IMR-90 (cell line): ENCODE data around the gene NOX3. TPM values are rescaled to one million over a fixed set of nuclear protein-coding genes. Genes with fewer than 3 reads are reported as not detected.

ENCODE experiments used
- ATAC-seq: fragments of 200-7000 bp; cut with Tn5 transposase; 2 replicates; pipeline ENCODE4 v1.9.1; 2020; ENCODE audit warnings: low read depth, mild to moderate bottlenecking, moderate library complexity
- BruUV-seq: library from RNA; stranded (reverse); fragments of 400-500 nt; replicated peaks from 2 replicates; lab custom pipeline; 2021; lab: Mats Ljungman, UMichigan
- CTCF ChIA-PET: fragments of 300-600 bp; formaldehyde crosslinking; extraction: SDS; loops from one replicate; lab custom pipeline; 2021; ENCODE audit warnings: antibody characterized with exemption; lab: Yijun Ruan, JAX
- POLR2A ChIA-PET: fragments of 300-600 bp; sonication (Branson Sonifier 250); formaldehyde crosslinking; loops from one replicate; lab custom pipeline; 2022; ENCODE audit warnings: antibody characterized with exemption; ENCODE audit not compliant: unreplicated experiment; lab: Charles Lee
- DNase-seq: peaks from one replicate; pipeline ENCODE4 v3.0.0; 2013
- H2AFZ ChIP-seq: replicated peaks from 2 replicates; pipeline ENCODE3; 2013; ENCODE audit warnings: low read length, mild to moderate bottlenecking; ENCODE audit not compliant: poor library complexity
- H2AK5ac ChIP-seq: 2 replicates; pipeline ENCODE4 v1.6.1; 2013; ENCODE audit warnings: low read depth, low read length, inconsistent platforms
- H2AK9ac ChIP-seq: replicated peaks from 2 replicates; pipeline ENCODE3; 2013; ENCODE audit warnings: mild to moderate bottlenecking, low read depth, low read length, moderate library complexity; ENCODE audit not compliant: poor library complexity
- H2BK120ac ChIP-seq: 2 replicates; pipeline ENCODE4 v1.6.1; 2013; ENCODE audit warnings: low read depth, low read length, inconsistent platforms
- H2BK15ac ChIP-seq: 3 replicates; pipeline ENCODE4 v1.6.1; 2013; ENCODE audit warnings: low read depth, low read length, inconsistent platforms
- H2BK20ac ChIP-seq: 2 replicates; pipeline ENCODE4 v1.6.1; 2013; ENCODE audit warnings: low read depth, mild to moderate bottlenecking, inconsistent platforms, low read length, moderate library complexity
- H2BK5ac ChIP-seq: 2 replicates; pipeline ENCODE4 v1.6.1; 2013; ENCODE audit warnings: mild to moderate bottlenecking, low read depth, low read length, inconsistent platforms; ENCODE audit not compliant: poor library complexity, severe bottlenecking
- H3K14ac ChIP-seq: replicated peaks from 2 replicates; pipeline ENCODE4 v1.6.1; 2013; ENCODE audit warnings: low read depth, low read length, inconsistent platforms
- H3K18ac ChIP-seq: 2 replicates; pipeline ENCODE4 v1.6.1; 2013; ENCODE audit warnings: low read depth, low read length, control low read depth
- H3K23ac ChIP-seq: 2 replicates; pipeline ENCODE4 v1.6.1; 2013; ENCODE audit warnings: low read depth, low read length, inconsistent platforms
- H3K27ac ChIP-seq: 2 replicates; pipeline ENCODE4 v1.5.1; 2013; ENCODE audit warnings: mild to moderate bottlenecking, control low read depth, low read length; ENCODE audit not compliant: insufficient read depth
- H3K27me3 ChIP-seq: 2 replicates; pipeline ENCODE4 v1.6.1; 2013; ENCODE audit warnings: low read length; ENCODE audit not compliant: control insufficient read depth, insufficient read depth
- H3K36me3 ChIP-seq: 2 replicates; pipeline ENCODE4 v1.6.1; 2013; ENCODE audit warnings: low read length, mixed read lengths; ENCODE audit not compliant: control insufficient read depth, insufficient read depth
- H3K4ac ChIP-seq: 2 replicates; pipeline ENCODE4 v1.6.1; 2013; ENCODE audit warnings: low read depth, low read length, inconsistent platforms
- H3K4me1 ChIP-seq: 2 replicates; pipeline ENCODE4 v1.6.1; 2013; ENCODE audit warnings: low read length, mixed read lengths; ENCODE audit not compliant: control insufficient read depth, insufficient read depth
- H3K4me2 ChIP-seq: 2 replicates; pipeline ENCODE4 v1.6.1; 2013; ENCODE audit warnings: low read depth, mild to moderate bottlenecking, control low read depth, low read length, moderate library complexity
- H3K4me3 ChIP-seq: 2 replicates; pipeline ENCODE4 v1.5.1; 2013; ENCODE audit warnings: low read depth, mild to moderate bottlenecking, control low read depth, low read length, moderate library complexity; ENCODE audit not compliant: insufficient read depth
- H3K56ac ChIP-seq: 2 replicates; pipeline ENCODE4 v1.6.1; 2013; ENCODE audit warnings: low read length, inconsistent platforms; ENCODE audit not compliant: insufficient read depth; ENCODE audit errors: extremely low read depth
- H3K79me1 ChIP-seq, 2 experiments: 2 replicates each; pipeline ENCODE4 v1.6.1; 2013; ENCODE audit warnings: low read length in 2 of 2, inconsistent platforms in 1 of 2, low read depth in 1 of 2
- H3K9ac ChIP-seq: 2 replicates; pipeline ENCODE4 v1.6.1; 2013; ENCODE audit warnings: low read depth, low read length, control low read depth
- H3K9me1 ChIP-seq: 2 replicates; pipeline ENCODE4 v1.6.1; 2013; ENCODE audit warnings: low read length, inconsistent platforms; ENCODE audit not compliant: insufficient read depth
- H3K9me3 ChIP-seq: 2 replicates; pipeline ENCODE4 v1.6.1; 2013; ENCODE audit warnings: low read length; ENCODE audit not compliant: control insufficient read depth, insufficient read depth
- H4K20me1 ChIP-seq: 2 replicates; pipeline ENCODE4 v1.6.1; 2013; ENCODE audit warnings: low read length, inconsistent platforms; ENCODE audit not compliant: insufficient read depth
- H4K5ac ChIP-seq: 2 replicates; pipeline ENCODE4 v1.6.1; 2013; ENCODE audit warnings: mild to moderate bottlenecking, low read depth, low read length, control low read depth
- H4K8ac ChIP-seq, 2 experiments: 2 replicates each; pipeline ENCODE4 v1.6.1; 2013; ENCODE audit warnings: low read depth in 2 of 2, low read length in 2 of 2, control low read depth in 1 of 2, inconsistent platforms in 1 of 2
- H4K91ac ChIP-seq: 2 replicates; pipeline ENCODE4 v1.6.1; 2013; ENCODE audit warnings: low read depth, low read length, inconsistent platforms; ENCODE audit not compliant: insufficient read depth
- MXI1 ChIP-seq: IDR thresholded peaks from 2 replicates; pipeline ENCODE4 v1.6.1; 2012; ENCODE audit warnings: low read depth, mild to moderate bottlenecking, low read length, moderate library complexity, borderline replicate concordance
- NFE2L2 ChIP-seq: fragments of 150-350 bp; IDR thresholded peaks from 2 replicates; pipeline ENCODE4 v1.6.1; 2016; ENCODE audit warnings: low read depth, mild to moderate bottlenecking, low read length
- RAD21 ChIP-seq: IDR thresholded peaks from 2 replicates; pipeline ENCODE4 v1.6.1; 2012; ENCODE audit warnings: low read length, improper control_type of control experiment
- dilution Hi-C: fragments of 300-500 bp; cut with HindIII; formaldehyde crosslinking; loops from one replicate; pipeline ENCODE4 v1.14.3; 2018; ENCODE audit warnings: low sequenced_read_pairs; ENCODE audit not compliant: unreplicated experiment
- in situ Hi-C: fragments of 300-500 bp; cut with MboI; formaldehyde crosslinking; loops from 3 replicates; pipeline ENCODE4 v1.14.3; 2019; ENCODE audit warnings: low sequenced_read_pairs, inconsistent platforms, mixed read lengths
- intact Hi-C: fragments of 100-400 bp; cut with micrococcal nuclease; formaldehyde crosslinking; loops from 2 replicates; pipeline ENCODE4 v1.10.0; 2022
- polyA plus RNA-seq, 3 experiments: library from polyadenylated mRNA; depleted of rRNA; stranded (reverse); fragments of >200 nt; gene quantifications; 2 replicates each; pipeline ENCODE4 v1.2.3, GENCODE V29; 2012; ENCODE audit warnings: low replicate concordance in 1 of 3
- total RNA-seq: library from RNA; depleted of rRNA; stranded (reverse); fragments of >200 nt; gene quantifications from 2 replicates; pipeline ENCODE4 v1.2.3, GENCODE V29; 2012; rRNA removed

The NOX3 gene
- total and polyA plus RNA-seq, 2 of the 4 experiments (the other 2 are of a cell fraction), result not detected

DNA sequence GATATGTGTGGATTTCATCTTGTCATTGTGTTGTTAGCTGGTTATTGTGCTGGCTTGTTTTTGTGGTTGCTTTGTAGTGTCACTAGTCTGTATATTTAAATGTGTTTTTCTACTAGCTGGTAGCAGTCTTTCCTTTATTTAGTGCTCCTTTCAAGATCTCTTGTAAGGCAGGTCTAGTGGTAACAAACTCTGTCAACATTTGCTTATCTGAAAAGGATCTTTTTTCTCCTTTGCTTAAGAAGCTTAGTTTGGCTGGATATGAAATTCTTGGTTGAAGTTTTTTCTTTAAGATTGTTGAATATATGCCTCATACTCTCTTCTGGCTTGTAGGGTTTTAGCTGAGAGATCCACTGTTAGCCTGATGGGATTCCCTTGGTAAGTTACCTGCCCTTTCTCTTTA lies 108.7 kb downstream of the NOX3 start:
- in situ Hi-C loops (loop anchor here (25.0 kb wide), 5 partner anchors 415 to 1840 kb away; no protein-coding TSS in a partner anchor), intact Hi-C loops (no loop called here), dilution Hi-C loops (no loop called here)
- Histone ChIP-seq H4K20me1 (no peaks in the 10 kb centered on the region), H2AK5ac (no peak overlapping the region), H2AFZ (no peak overlapping the region), H3K23ac (no peak overlapping the region), H2BK15ac (no peak overlapping the region), H3K9me3 (peaks cover 5% of the 10 kb centered on the region; the same call in 1 of the 2 replicates), H2BK120ac (no peak overlapping the region), H3K36me3 (no peaks in the 10 kb centered on the region), H2BK20ac (no peak overlapping the region), H2BK5ac (no peak overlapping the region), H2AK9ac (no peak overlapping the region), H3K4me2 (no peak overlapping the region), H3K4me1 (no peaks in the 10 kb centered on the region), H3K4ac (no peak overlapping the region), H4K5ac (no peak overlapping the region), H4K8ac (no peak overlapping the region), H3K4me3 (no peak overlapping the region), H4K91ac (no peak overlapping the region), H3K27ac (no peak overlapping the region), H3K27me3 (no peaks in the 10 kb centered on the region), H3K14ac (no peak overlapping the region), H3K18ac (no peak overlapping the region), H3K79me1 (no peaks in the 10 kb centered on the region), H3K56ac (no peak overlapping the region), H3K9me1 (no peaks in the 10 kb centered on the region), H3K9ac (no peak overlapping the region)
- ChIA-PET CTCF (interaction anchor here (0.6 to 1.0 kb wide), 2 partner anchors 53 to 1031 kb away, joined by 3 to 4 read pairs; no protein-coding TSS in a partner anchor), POLR2A (interaction anchor here (0.6 kb wide), 1 partner anchor 1198 kb away, joined by 4 read pairs; no protein-coding TSS in a partner anchor)
- ATAC-seq, result no peak
- BruUV-seq, result no TSS peak
- DNase-seq, result no peak
- TF ChIP-seq NFE2L2 (no peak), RAD21 (no peak), MXI1 (no peak)

Other genes starting within 250 kb of the NOX3 start
- gene CLDN20, start 191.8 kb downstream of the NOX3 start, total RNA-seq, result not detected in 2 replicates
- not detected in 2 replicates for gene CLDN20, start 191.8 kb downstream of the NOX3 start, polyA plus RNA-seq (2012; rRNA removed)
- 22.4 and 28.1 TPM in 2 replicates for gene TFB1M, start 141.4 kb downstream of the NOX3 start, total RNA-seq
- gene TFB1M, start 141.4 kb downstream of the NOX3 start, polyA plus RNA-seq (2012; rRNA removed), result 17.5 and 18.1 TPM in 2 replicates